HG03432 (cell line): Measurements from ENCODE around the gene ST6GAL1.

ENCODE experiments used
- ATAC-seq: cut with Tn5 transposase; IDR thresholded peaks from one replicate; pipeline ENCODE4 v1.9.1; 2021; ENCODE audit warnings: mild to moderate bottlenecking, moderate library complexity; ENCODE audit not compliant: unreplicated experiment

The ST6GAL1 gene

DNA sequence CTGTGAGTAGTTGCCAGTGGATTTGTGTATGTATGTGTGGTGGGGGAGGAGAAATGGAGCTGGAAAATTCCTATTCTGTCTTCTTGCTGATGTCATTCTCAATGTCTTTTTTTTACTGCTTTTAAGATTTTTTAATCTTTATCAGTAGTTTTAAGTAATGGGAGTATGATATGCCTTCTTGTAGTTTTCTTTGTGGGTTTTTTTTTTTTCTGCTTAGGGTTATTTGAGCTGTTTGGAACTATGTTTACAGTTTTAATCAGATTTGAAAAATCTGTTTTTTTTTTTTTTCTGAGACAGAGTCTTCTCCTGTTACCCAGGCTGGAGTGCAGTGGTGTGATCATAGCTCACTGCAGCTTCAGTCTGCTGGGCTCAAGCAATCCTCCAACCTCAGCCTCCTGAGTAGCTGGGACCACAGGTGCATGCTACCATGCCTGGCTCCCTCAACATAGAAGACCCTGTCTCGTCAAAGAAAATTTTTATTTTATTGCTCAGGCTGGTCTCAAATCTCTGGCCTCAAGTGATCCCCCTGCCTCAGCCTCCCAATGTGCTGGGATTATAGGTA, 171.8 kb downstream of the ST6GAL1 start:
- ATAC-seq, result no peak

DNA sequence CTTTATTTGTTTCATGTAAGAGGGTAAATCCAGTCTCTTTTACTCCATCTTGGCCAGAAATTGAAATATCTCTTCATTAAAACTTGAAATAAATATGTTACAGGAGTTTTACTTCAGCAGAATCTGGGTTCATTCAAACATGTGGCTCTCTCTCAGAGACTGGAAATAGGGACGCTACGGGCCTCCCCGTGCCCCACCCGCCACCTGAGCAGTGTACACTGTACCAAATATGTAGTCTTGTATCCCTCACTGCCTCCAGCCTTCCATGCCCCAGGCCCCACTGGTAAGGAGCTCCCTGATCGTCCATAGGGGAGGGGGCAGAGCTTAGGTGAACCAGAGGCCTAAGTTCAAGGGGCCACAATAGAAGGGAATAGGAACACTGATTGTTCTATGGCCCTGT, 172.9 kb downstream of the ST6GAL1 start:
- ATAC-seq, result no peak

DNA sequence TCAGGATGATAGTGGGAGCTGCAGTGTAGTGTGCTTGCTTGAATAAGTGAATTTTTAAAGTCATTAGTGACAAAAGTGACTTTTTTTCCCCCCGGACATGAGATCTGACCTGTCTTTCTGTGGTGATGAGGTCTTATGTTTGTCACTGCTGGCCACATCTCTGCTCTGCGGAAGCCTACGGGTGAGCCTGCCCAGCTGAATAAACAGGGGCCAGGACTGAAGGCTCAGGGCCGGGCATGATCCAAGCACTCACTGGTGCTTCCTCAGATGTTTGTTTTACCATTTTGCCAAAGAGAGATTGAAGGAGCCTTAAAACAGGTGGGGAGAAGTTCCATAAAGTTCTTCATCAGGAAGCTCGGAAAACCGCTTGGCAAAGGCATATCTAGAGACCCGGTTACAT, 174.0 kb downstream of the ST6GAL1 start:
- ATAC-seq, result no peak

DNA sequence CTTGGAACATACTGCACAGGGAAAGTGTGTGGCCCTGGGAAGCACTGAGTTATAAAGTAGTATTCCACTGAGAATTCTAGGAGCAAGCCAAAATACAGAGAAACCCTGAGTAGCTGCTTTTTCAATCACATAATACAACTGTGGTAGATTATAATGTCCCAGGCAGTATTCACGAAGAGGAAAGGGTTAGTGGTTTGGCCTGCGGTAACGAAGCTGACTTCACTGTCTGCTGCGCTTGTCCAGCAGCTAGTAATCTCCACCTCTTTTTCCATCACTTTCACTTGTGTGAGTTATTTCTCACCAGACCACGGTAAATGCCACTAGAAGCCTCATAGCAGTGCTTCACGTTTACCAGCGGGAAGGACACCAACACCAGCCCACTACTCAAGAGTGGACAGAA, 174.6 kb downstream of the ST6GAL1 start:
- no peak for ATAC-seq

DNA sequence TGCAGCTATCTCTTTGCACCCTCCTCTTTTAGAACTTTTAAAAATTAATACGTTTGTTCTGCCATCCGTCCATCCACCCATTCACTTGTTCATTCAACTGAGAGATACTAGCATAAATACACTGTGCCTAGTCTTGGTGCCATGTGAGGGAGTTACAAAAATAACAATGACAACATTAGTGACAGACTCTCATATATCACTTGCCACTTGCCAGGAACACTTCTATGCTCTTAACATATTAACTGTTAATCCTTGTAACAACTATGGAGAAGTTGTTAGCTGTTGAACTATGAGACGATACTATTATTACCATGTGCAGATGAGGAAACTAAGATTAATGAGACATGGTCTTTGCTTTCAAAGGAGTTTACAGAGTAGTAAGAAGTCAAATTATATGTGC, 175.4 kb downstream of the ST6GAL1 start:
- no peak for ATAC-seq

DNA sequence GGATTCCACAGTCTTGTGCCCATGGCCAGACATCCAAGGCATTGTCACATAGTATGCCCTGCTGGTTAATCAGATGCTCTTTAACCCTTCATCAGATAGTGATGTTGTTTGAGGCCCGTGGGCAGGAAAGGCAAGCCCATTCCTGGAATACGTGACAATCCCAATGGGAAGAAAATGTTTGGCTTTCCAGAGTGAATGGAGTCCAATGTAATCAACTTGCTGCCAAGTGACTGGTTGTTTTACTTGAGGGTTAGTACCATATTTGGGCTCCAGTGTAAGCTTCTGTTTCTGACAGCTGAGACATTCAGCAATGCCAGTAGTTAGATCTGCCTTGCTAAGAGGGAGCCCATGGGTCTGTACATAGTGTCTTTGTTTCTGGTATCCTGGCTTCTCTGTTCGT, 177.7 kb downstream of the ST6GAL1 start:
- ATAC-seq, result no peak

DNA sequence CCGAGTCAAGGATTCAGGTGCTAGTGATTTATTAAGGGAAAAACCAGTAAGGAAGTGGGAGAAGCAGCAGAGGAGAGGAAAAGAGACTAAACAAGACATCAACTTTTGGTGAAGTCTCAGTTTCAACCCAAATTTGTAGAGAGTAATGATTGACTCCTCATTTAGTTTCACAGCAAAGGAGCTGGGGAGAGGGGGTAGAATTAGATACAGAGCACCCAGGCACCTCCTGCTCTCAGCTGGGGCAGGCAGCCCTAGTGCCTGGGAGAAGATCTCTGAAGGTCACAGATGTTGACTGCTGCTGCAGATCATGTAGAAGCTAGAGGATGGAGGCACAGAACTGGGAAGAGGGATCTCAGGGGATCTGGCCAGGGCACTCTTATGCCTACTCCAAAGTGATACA, 179.8 kb downstream of the ST6GAL1 start:
- no peak for ATAC-seq

DNA sequence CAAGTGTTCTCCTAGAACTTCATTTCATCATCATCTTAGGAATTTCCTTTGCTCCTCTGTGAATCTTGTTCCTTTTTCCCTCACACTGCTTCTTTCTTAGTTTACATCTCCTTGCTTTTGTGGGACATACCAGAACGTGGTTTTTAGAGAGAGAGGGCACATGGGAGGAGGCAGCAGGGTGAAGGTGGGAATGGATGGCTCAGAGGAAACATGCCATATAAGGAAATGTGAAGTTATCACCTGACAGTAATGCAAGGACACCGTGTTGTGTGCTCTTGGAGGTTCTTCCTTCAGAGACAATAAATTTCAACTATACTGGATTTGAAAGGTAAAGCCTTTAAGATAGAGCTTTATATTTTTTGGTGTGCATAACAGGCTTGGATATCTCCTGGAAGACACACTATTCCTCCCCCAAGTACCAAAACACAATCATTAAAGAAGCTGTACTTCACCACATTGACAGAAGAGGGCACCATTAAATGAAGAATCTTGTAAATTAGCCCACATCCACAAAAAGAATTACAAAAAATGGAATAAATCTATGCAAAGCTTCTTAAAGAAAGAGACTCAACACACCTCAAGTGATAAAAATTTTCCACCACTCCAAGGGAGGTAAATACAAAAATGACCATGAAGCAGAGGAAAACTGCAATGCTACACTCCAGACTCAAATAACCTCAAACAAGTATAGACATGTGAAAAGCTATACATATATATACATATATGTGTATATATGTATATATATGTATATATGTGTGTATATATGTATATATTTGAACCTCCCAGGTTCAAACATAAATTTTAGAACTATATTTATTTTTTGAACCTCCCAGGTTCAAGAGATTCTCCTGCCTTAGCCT, 182.8 kb downstream of the ST6GAL1 start:
- ATAC-seq, result no peak

DNA sequence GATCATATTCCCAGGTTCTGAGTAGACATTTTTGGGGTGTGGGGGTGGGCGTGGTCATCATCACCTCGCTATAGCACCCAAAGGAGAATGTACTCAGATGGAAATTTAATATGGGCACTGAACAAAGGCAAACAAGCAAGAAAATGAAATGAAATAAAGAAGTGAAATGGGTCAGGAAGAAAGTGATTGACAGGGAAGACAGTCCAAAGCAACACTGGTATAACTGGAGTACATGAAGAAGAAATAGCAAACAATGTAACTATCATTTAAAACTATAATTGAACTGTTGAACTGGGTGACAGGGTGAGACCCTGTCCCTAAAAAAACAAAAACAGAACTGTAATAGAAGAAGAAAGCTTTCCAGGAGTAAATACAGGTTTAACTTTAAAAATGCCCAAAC, 184.2 kb downstream of the ST6GAL1 start:
- ATAC-seq, result no peak

DNA sequence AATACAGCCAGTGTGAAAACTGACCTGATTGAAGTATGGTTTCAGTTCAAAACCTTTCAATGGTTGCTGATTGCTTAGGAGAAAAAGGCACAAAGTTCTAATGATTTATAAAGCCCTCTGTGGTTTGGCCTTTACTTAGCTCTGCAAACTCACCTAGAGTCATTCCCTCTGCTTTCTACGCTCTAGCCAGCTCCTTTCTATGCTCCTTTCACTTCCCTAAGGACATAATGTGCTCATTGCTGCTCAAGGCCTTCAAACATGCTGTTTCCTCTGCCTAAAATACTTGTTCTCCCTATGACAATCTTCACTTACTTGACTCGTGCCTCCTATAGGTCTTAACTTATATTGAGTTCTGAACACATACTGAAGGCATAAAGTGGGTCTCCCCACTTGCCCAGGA, 190.0 kb downstream of the ST6GAL1 start:
- no peak for ATAC-seq

DNA sequence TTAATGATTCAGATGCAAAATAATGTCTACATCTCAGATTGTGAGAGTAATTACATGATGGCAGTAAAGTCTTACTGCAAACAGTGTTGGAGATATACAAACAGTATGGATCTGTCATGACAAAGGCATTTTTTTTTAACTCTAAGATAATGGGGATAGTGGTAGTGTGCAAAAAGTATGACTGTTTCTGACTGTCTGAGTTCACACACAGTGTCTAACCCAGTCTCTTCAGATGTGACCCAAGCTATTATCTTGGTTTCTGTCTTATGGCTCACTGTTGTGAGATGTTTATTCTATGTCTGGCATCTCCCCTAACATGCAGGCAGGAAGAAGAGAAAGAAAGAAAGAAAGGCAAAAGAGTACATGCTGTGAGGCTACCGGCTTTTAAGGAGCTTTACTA, 191.9 kb downstream of the ST6GAL1 start:
- ATAC-seq, result no peak

DNA sequence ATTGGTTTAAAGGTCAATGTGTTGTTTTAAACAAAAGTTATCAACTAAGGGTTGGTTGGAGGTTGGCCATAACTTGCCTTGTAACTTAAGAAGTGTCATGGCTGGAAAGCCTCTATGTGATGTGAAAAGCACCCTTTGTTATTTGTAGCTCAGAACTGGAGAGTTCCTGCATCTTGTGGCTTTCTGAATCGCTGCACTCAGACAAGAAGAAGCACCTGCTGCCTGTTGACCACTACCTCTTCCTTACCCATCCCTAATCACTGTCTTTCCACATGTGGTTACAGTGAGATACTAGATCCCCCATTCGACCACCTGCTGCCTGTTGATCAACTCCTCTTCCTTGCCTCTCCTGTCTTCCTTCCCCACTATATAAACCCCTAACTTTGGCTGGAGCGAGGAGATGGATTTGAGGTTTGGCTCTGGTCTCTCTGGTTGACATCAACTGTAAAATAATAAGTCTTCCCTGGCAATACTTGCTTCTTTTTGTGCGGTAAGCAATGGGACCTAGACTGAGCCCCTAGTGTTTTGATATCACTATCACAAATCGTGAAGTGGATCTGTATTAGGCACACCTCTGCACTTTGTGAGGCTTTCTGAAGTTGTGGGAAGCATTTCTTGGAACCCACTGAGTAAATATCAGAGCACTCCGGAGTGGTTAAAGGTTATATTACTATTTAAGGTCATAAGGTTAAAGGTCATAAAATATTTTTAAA, 195.1 kb downstream of the ST6GAL1 start:
- peak; percentile 83 for ATAC-seq
